GM18505 (cell line): ENCODE data around the gene MIGA1.

ENCODE experiments used
- ATAC-seq: cut with Tn5 transposase; IDR thresholded peaks from one replicate; pipeline ENCODE4 v1.9.1; 2021; ENCODE audit not compliant: unreplicated experiment
- POLR2A ChIP-seq: IDR thresholded peaks from 4 replicates; pipeline ENCODE4 v1.6.1; 2011; ENCODE audit warnings: borderline replicate concordance; ENCODE audit not compliant: insufficient read depth, insufficient read length; ENCODE audit errors: extremely low read depth

MIGA1 gene

DNA sequence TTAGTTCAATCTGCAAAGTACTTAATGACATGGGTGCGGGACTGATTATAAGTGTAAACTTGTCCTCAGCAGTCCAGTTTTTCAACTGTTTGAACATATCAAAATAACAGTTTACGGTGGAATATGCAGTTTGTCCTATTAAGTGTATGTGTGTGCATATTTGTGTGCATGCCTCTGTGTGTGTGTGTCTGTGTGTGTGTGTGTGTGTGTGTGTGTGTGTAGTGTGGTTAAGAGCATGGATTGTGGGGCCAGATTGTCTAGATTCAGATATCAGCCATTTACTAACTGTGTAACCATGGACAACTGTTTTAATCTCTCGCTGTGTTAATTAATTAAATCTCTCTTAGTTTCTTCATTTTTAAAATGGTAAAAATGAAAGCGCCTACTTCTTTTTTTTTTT, 148.0 kb downstream of the MIGA1 start:
- no peak for TF ChIP-seq POLR2A
- no peak for ATAC-seq
